Spinal cord (tissue), 10 donors: ENCODE results near the gene FTH1. TPM values are rescaled to one million over a fixed set of nuclear protein-coding genes. Genes with fewer than 3 reads are reported as not detected.

Experiments
- DNase-seq, 6 donors: peaks; one replicate each; pipeline versions ENCODE4 v3.0.0 to v3.0.0-alpha.2; 2013 to 2015; ENCODE audit warnings: low spot score in 6 of 6, low read depth in 4 of 6
- H3K27ac ChIP-seq: one replicate; pipeline ENCODE4 v1.5.1; 2013; ENCODE audit warnings: low read depth, low read length, control low read depth
- H3K27me3 ChIP-seq: one replicate; pipeline ENCODE4 v1.6.1; 2013; ENCODE audit warnings: low read length; ENCODE audit not compliant: control insufficient read depth, insufficient read depth
- H3K36me3 ChIP-seq: one replicate; pipeline ENCODE4 v1.6.1; 2013; ENCODE audit warnings: low read length; ENCODE audit not compliant: control insufficient read depth, insufficient read depth
- H3K4me1 ChIP-seq: one replicate; pipeline ENCODE4 v1.6.1; 2013; ENCODE audit warnings: low read length; ENCODE audit not compliant: control insufficient read depth, insufficient read depth
- H3K4me3 ChIP-seq: one replicate; pipeline ENCODE4 v1.5.1; 2013; ENCODE audit warnings: low read depth, low read length, control low read depth
- H3K9me3 ChIP-seq: one replicate; pipeline ENCODE4 v1.6.1; 2013; ENCODE audit warnings: low read length; ENCODE audit not compliant: control insufficient read depth, insufficient read depth
- WGBS: methylation state at CpG from one replicate; pipeline ENCODE4 v1.1.5; 2013; ENCODE audit warnings: missing lambda C conversion rate; ENCODE audit not compliant: insufficient coverage; 5-methylcytosine and 5-hydroxymethylcytosine counted together
- polyA plus RNA-seq, 2 donors: library from polyadenylated mRNA; unstranded; fragments of 120-200 nt; gene quantifications; one replicate each; pipeline ENCODE4 v1.2.1, GENCODE V29; 2013; ENCODE audit not compliant: insufficient read length in 2 of 2
- small RNA-seq: library from RNA; depleted of rRNA; stranded (forward); fragments of <200 nt; gene quantifications from one replicate; pipeline ENCODE3, GENCODE V24; 2014; ENCODE audit warnings: low replicate concordance
- total RNA-seq, 2 donors: library from RNA; depleted of rRNA in 1 of 2; stranded (reverse); fragments of 120-200 nt in 1 of 2; fragments of >200 nt in 1 of 2; gene quantifications; one replicate each; pipeline versions ENCODE4 v1.2.3 to v1.2.4, GENCODE V29; 2013 to 2014
- donor health status: healthy.

FTH1 gene
- total and polyA plus RNA-seq, 4 donors, result 878 to 3,889 (median 2,436) TPM

GRCh38 chr11:61918938-61919704 is 48.3 kb downstream of the FTH1 start:
- Histone ChIP-seq H3K4me1 (peaks cover 31% of the 10 kb centered on the region), H3K4me3 (no peak overlapping the region), H3K9me3 (no peaks in the 10 kb centered on the region), H3K36me3 (no peaks in the 10 kb centered on the region), H3K27ac (peak overlapping the region; percentile 67), H3K27me3 (peaks cover 11% of the 10 kb centered on the region)
- peak in 1 of 6 donors; percentile 25 for DNase-seq
- 85% methylated on average over 5 of the region's 6 CpGs for WGBS

DNA sequence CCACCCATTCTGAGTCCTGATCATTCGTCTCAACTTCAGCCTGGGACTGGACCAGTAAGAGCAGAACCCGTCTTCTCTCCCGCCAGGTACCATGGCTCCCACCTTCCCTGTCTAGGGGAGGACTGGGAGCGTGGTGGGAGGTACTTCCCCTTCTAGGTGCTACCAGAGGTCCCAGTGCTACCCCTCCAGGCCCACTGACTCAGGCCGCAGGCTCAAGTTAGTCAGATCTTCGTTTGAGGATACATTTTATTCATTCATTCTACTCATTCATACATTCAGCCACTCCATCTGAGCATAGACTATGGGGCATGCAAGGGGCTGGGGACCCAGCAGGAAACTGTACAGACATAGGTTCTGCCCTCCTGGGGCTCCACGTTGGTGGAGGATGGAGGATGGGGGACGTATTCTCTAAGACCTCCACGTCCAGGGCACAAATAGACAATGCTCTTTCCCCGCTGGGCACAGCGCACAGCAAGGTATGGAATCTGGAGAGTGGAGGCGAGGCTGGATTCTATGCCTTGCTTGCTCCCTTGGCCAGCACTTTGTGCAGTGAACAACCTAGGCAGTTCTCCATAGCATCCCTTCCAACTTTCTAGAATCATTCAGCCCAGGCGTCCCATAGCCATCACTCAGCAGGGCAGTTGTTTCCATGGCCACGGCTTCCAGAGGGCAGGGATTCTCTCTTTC is 49.0 kb downstream of the FTH1 start:
- H3K27ac ChIP-seq, result peak overlapping the region; percentile 71
- no peak overlapping the region for H3K4me3 ChIP-seq
- no peak for DNase-seq
- H3K27me3 ChIP-seq, result peaks cover 11% of the 10 kb centered on the region
- no peaks in the 10 kb centered on the region for H3K9me3 ChIP-seq
- H3K36me3 ChIP-seq, result no peaks in the 10 kb centered on the region
- WGBS, result 83% methylated on average over 9 of the region's 14 CpGs
- H3K4me1 ChIP-seq, result peaks cover 26% of the 10 kb centered on the region

- peak within 1 kb of the TSS; percentile 47 for H3K4me3 ChIP-seq
- H3K27me3 ChIP-seq, result peaks cover 11% of the 10 kb centered on the region
- H3K9me3 ChIP-seq, result no peaks in the 10 kb centered on the region
- peaks cover 25% of the 10 kb centered on the region for H3K4me1 ChIP-seq
- peak within 1 kb of the TSS; percentile 71 for H3K27ac ChIP-seq
- peaks cover 3% of the 10 kb centered on the region for H3K36me3 ChIP-seq
- 3% methylated on average over 74 of the region's 74 CpGs for WGBS
- DNase-seq, result peak in 3 of 6 donors; percentile 28 to 82 (median 58)
These were observed 49.9 kb downstream of the FTH1 start, which contains the start of gene RAB3IL1 for GRCh38 chr11:61917334-61918109. Gene RAB3IL1, minus strand, starts transcription at chr11:61917566. Its CDS starts 199 bp downstream, at chr11:61917367.

GRCh38 chr11:61916737-61917333 is 50.6 kb downstream of the FTH1 start:
- H3K4me1 ChIP-seq, result peaks cover 31% of the 10 kb centered on the region
- H3K9me3 ChIP-seq, result no peaks in the 10 kb centered on the region
- peak overlapping the region; percentile 33 for H3K27ac ChIP-seq
- H3K27me3 ChIP-seq, result peaks cover 11% of the 10 kb centered on the region
- H3K4me3 ChIP-seq, result peak overlapping the region; percentile 41
- WGBS, result 4% methylated on average over 30 of the region's 32 CpGs
- no peak for DNase-seq
- H3K36me3 ChIP-seq, result peaks cover 3% of the 10 kb centered on the region

DNA sequence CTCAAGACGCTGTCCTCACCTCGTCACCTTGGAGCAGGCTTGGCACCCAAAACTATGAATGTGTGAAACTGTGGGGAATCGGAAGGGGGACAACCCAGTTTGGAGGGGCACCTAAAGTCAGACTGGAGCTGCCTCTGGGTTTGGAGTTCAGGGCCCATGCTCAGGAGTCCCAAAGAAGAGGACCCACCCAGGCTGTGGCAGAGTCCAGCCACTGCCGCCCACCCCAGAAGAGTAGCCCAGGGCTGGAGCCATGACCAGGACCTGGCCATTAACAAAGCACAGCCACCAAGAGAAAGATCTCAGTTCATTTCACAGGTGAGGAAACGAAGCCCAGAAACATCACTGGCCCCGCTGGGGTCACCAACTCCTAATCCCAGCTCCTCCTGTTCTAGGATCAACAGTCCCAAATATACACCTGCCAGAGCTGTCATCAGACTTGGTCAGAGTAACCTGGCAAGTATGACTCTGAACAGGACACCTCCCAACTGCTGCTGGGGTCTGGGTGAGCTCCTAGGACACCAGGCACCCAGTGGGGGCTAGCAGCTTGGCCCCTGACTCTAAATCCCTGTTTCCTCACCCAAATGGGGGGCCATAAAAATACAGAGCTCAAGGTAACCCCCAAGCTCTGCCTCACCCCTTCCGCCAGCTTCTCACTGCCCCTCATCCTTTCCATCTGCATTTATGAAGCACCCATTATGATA is 52.8 kb downstream of the FTH1 start:
- 87% methylated on average over 5 of the region's 7 CpGs for WGBS

More for the DNA sequence above, 52.8 kb downstream of the FTH1 start:
- peaks cover 51% of the 10 kb centered on the region for H3K4me1 ChIP-seq
- H3K9me3 ChIP-seq, result no peaks in the 10 kb centered on the region
- H3K27ac ChIP-seq, result peak overlapping the region; percentile 25
- H3K36me3 ChIP-seq, result peaks cover 3% of the 10 kb centered on the region
- H3K27me3 ChIP-seq, result peaks cover 11% of the 10 kb centered on the region
- H3K4me3 ChIP-seq, result peak overlapping the region; percentile 24
- DNase-seq, result no peak

Small RNA genes lying within 50 kb of the gene (small RNA-seq; reads per million reads assigned to genes)
- gene RNU6-1243P, result not detected

Other genes starting within 250 kb of the FTH1 start
- gene MYRF, start 215.0 kb downstream of the FTH1 start, total RNA-seq, result 10 to 100 TPM; 13.6 to 17.9 TPM
- gene MYRF, start 215.0 kb downstream of the FTH1 start, polyA plus RNA-seq, result 100 to 1,000 TPM; 112 to 135 TPM
- 100 to 1,000 TPM; 102 to 170 TPM for gene TMEM258, start 175.0 kb downstream of the FTH1 start, total RNA-seq
- gene TMEM258, start 175.0 kb downstream of the FTH1 start, polyA plus RNA-seq, result 100 to 1,000 TPM; 143 to 181 TPM
- 10 to 100 TPM; 20.7 to 32.0 TPM for gene FEN1, start 174.7 kb downstream of the FTH1 start, total RNA-seq
- gene FEN1, start 174.7 kb downstream of the FTH1 start, polyA plus RNA-seq, result 10 to 100 TPM; 27.4 to 36.1 TPM
- gene FADS1, start 150.6 kb downstream of the FTH1 start, total RNA-seq, result 10 to 100 TPM; 63.6 to 94.9 TPM
- 10 to 100 TPM; 91.0 to 92.9 TPM for gene FADS1, start 150.6 kb downstream of the FTH1 start, polyA plus RNA-seq
- 100 to 1,000 TPM; 125 to 138 TPM for gene FADS2, start 139.3 kb downstream of the FTH1 start, total RNA-seq
- 100 to 1,000 TPM; 448 to 452 TPM for gene FADS2, start 139.3 kb downstream of the FTH1 start, polyA plus RNA-seq
- 10 to 100 TPM; 41.1 to 58.0 TPM for gene FADS3, start 76.1 kb downstream of the FTH1 start, total RNA-seq
- 10 to 100 TPM; 62.6 to 66.9 TPM for gene FADS3, start 76.1 kb downstream of the FTH1 start, polyA plus RNA-seq
- gene RAB3IL1, start 50.1 kb downstream of the FTH1 start, total RNA-seq, result 10 to 100 TPM; 12.8 to 47.7 TPM
- gene RAB3IL1, start 50.1 kb downstream of the FTH1 start, polyA plus RNA-seq, result 10 to 100 TPM; 14.7 to 30.3 TPM
- gene BEST1, start 17.3 kb downstream of the FTH1 start, total RNA-seq, result 10 to 100 TPM in 1 of 2 donors, 1 to 10 TPM in 1; 7.3 to 10.2 TPM
- 10 to 100 TPM; 15.2 to 21.0 TPM for gene BEST1, start 17.3 kb downstream of the FTH1 start, polyA plus RNA-seq
- gene INCENP, start 156.4 kb upstream of the FTH1 start, total RNA-seq, result 10 to 100 TPM; 19.9 to 22.2 TPM
- gene INCENP, start 156.4 kb upstream of the FTH1 start, polyA plus RNA-seq, result 10 to 100 TPM; 32.4 to 32.9 TPM
- gene SCGB1D1, start 222.6 kb upstream of the FTH1 start, total RNA-seq, result not detected
- not detected for gene SCGB1D1, start 222.6 kb upstream of the FTH1 start, polyA plus RNA-seq
- under 1 TPM in 1 of 2 donors, not detected in 1; 0.61 TPM for gene SCGB2A1, start 241.0 kb upstream of the FTH1 start, total RNA-seq
- not detected for gene SCGB2A1, start 241.0 kb upstream of the FTH1 start, polyA plus RNA-seq